Tibial nerve (tissue), 4 donors: ENCODE data around the gene STEAP1B.

ENCODE experiments used
- CTCF ChIP-seq, 5 experiments: fragments of 200-600 bp in 3 of 5; fragments of 450-650 bp in 2 of 5; sonication (generic) in 3 of 5; IDR thresholded peaks; one replicate each; pipeline ENCODE4 v1.5.1; 2016 to 2019; ENCODE audit warnings: antibody characterized with exemption in 5 of 5, mild to moderate bottlenecking in 3 of 5, moderate library complexity in 2 of 5
- EP300 ChIP-seq, 2 donors: sonication (generic); formaldehyde crosslinking; IDR thresholded peaks; one replicate each; pipeline ENCODE4 v1.6.1; 2017; ENCODE audit warnings: antibody characterized with exemption in 2 of 2, mild to moderate bottlenecking in 1 of 2
- POLR2A ChIP-seq, 2 donors: fragments of 450-650 bp; IDR thresholded peaks; one replicate each; pipeline ENCODE4 v1.6.1; 2017; ENCODE audit warnings: antibody characterized with exemption in 2 of 2, mild to moderate bottlenecking in 2 of 2, moderate library complexity in 2 of 2

- TF ChIP-seq EP300 (IDR thresholded peaks at IDR 0.05) (no peak), POLR2A (IDR thresholded peaks at IDR 0.05) (no peak), CTCF (IDR thresholded peaks at IDR 0.05) (no peak)
Measured at GRCh38 chr7:22477876-22478450, 22.0 kb downstream of the STEAP1B start.
